SH-SY5Y (cell line): ENCODE measurements around the gene DCDC2.

Experiments
- GATA2 ChIP-seq: IDR thresholded peaks from 2 replicates; pipeline ENCODE4 v1.6.1; 2011; ENCODE audit warnings: mild to moderate bottlenecking, low read depth, low read length
- GATA3 ChIP-seq: IDR thresholded peaks from 2 replicates; pipeline ENCODE4 v1.6.1; 2011; ENCODE audit warnings: low read depth, mild to moderate bottlenecking, low read length, moderate library complexity

Gene DCDC2

DNA sequence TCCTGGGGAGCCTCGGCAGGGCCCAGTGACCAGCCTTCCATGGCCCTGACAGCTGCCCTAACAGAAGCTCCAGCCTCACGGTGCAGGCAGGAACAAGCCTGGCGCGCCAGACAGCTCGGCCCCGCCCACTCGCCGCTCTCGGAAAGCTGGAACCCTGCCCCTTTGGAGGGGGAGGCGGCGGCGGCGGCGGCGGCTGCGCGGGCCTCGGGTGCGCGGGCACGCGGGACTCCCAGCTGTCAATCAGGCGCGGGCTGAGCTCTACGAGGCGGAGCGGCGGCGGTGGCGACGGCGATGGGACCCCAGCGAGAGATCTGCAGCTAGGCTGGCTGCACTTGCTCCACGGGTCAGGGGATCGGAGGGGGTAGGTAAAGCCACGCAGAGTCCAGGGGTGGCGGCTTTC, 231.9 kb downstream of the DCDC2 start, which contains the start of gene NRSN1:
TSS of gene NRSN1 (plus strand) at position 236 of the 400 bp plus-strand sequence. CDS start 8,113 bp downstream, outside the sequence.
- TF ChIP-seq GATA3 = no peak
- no peak for TF ChIP-seq GATA2

DNA sequence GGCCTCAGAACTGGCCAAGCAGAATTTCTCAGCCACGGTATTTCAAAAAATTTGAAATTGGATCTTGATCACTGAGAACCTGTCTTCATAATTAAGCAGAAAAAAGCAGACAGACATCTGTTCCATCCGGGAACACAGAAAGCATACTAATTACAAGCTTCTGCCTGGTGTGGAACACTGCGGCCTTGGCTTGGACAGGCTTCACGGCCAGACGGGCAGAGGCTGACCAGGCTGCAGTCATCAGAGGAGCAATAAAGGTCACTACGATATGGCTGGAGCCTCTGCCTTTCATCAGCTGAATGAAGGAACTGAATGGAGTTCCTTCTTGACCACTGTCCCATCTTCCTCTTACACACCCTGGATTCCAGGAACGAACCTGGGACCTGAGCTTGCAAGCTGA, 235.7 kb downstream of the DCDC2 start:
- TF ChIP-seq GATA3 = no peak
- no peak for TF ChIP-seq GATA2
